HepG2 (cell line): ENCODE data around the gene IFNL1. TPM values are rescaled to one million over a fixed set of nuclear protein-coding genes. Genes with fewer than 3 reads are reported as not detected.
A peak's percentile ranks its signal among the peaks of the same experiment; 100 is the strongest.

Source experiments
- BRF2 ChIP-seq: sonication (generic); formaldehyde crosslinking; IDR thresholded peaks from 2 replicates; pipeline ENCODE4 v1.8.1; 2022; ENCODE audit warnings: mild to moderate bottlenecking, missing genetic modification reagents
- CREM ChIP-seq, 2 experiments: sonication (generic) in 1 of 2; formaldehyde crosslinking in 1 of 2; IDR thresholded peaks; 2 replicates each; pipeline versions ENCODE4 v1.4.0 to v1.6.1; 2016 to 2020; ENCODE audit warnings: antibody characterized with exemption in 1 of 2, mild to moderate bottlenecking in 1 of 2, missing genetic modification reagents in 1 of 2
- EED ChIP-seq: sonication (generic); formaldehyde crosslinking; IDR thresholded peaks from 2 replicates; pipeline ENCODE4 v1.5.0; 2020; ENCODE audit warnings: mild to moderate bottlenecking, missing genetic modification reagents
- FOXA1 ChIP-seq, 2 experiments: fragments of 450-650 bp in 1 of 2; sonication (generic) in 1 of 2; formaldehyde crosslinking in 1 of 2; IDR thresholded peaks; 2 replicates each; pipeline versions ENCODE4 v1.4.0 to v1.6.1; 2016 to 2020; ENCODE audit warnings: missing genetic modification reagents in 1 of 2
- HNRNPK ChIP-seq: fragments of 200-400 bp; formaldehyde crosslinking; IDR thresholded peaks from 2 replicates; pipeline ENCODE4 v1.6.1; 2018; ENCODE audit warnings: low read length, low read depth, moderate library complexity, mild to moderate bottlenecking; ENCODE audit not compliant: poor library complexity, severe bottlenecking
- IKZF5 ChIP-seq: IDR thresholded peaks from 2 replicates; pipeline ENCODE4 v1.6.1; 2018; ENCODE audit warnings: missing genetic modification reagents, mild to moderate bottlenecking, missing compliant biosample characterization
- LCORL ChIP-seq, 2 experiments: fragments of 450-650 bp in 1 of 2; sonication (generic) in 1 of 2; formaldehyde crosslinking in 1 of 2; IDR thresholded peaks; 2 replicates each; pipeline versions ENCODE4 v1.5.0 to v1.6.1; 2017 to 2020; ENCODE audit warnings: antibody characterized with exemption in 1 of 2, missing genetic modification reagents in 1 of 2
- MLX ChIP-seq: IDR thresholded peaks from 2 replicates; pipeline ENCODE4 v1.6.1; 2016
- NCOA1 ChIP-seq: sonication (generic); formaldehyde crosslinking; IDR thresholded peaks from 2 replicates; pipeline ENCODE4 v1.9.0; 2021; ENCODE audit warnings: missing genetic modification reagents
- RARG ChIP-seq: sonication (generic); formaldehyde crosslinking; IDR thresholded peaks from 2 replicates; pipeline ENCODE4 v1.4.0; 2020; ENCODE audit warnings: low read depth, mild to moderate bottlenecking, missing genetic modification reagents
- RELA ChIP-seq: sonication (generic); formaldehyde crosslinking; IDR thresholded peaks from 2 replicates; pipeline ENCODE4 v1.4.0; 2020; ENCODE audit warnings: missing genetic modification reagents
- STAG1 ChIP-seq: sonication (generic); formaldehyde crosslinking; IDR thresholded peaks from 2 replicates; pipeline ENCODE4 v1.4.0; 2020; ENCODE audit warnings: missing genetic modification reagents
- ZBTB34 ChIP-seq: sonication (generic); formaldehyde crosslinking; IDR thresholded peaks from 2 replicates; pipeline ENCODE4 v1.8.0; 2022; ENCODE audit warnings: mild to moderate bottlenecking, missing genetic modification reagents
- ZNF275 ChIP-seq: sonication (generic); formaldehyde crosslinking; IDR thresholded peaks from 2 replicates; pipeline ENCODE4 v1.8.0; 2022; ENCODE audit warnings: missing genetic modification reagents, mild to moderate bottlenecking, inconsistent platforms, borderline replicate concordance
- ZNF354B ChIP-seq: sonication (generic); formaldehyde crosslinking; IDR thresholded peaks from 2 replicates; pipeline ENCODE4 v1.8.0; 2022; ENCODE audit warnings: mild to moderate bottlenecking, missing genetic modification reagents
- ZNF446 ChIP-seq: sonication (generic); formaldehyde crosslinking; IDR thresholded peaks from 2 replicates; pipeline ENCODE4 v1.5.0; 2020; ENCODE audit warnings: mild to moderate bottlenecking, missing genetic modification reagents
- ZNF468 ChIP-seq: sonication (generic); formaldehyde crosslinking; IDR thresholded peaks from 2 replicates; pipeline ENCODE4 v1.8.0; 2022; ENCODE audit warnings: mild to moderate bottlenecking, moderate library complexity, missing genetic modification reagents
- ZNF503 ChIP-seq: sonication (generic); formaldehyde crosslinking; IDR thresholded peaks from 2 replicates; pipeline ENCODE4 v1.4.0; 2020; ENCODE audit warnings: missing genetic modification reagents
- ZNF660 ChIP-seq: sonication (generic); formaldehyde crosslinking; IDR thresholded peaks from 2 replicates; pipeline ENCODE4 v1.5.1; 2020; ENCODE audit warnings: mild to moderate bottlenecking, low read depth, missing genetic modification reagents, borderline replicate concordance
- ZNF746 ChIP-seq: sonication (generic); formaldehyde crosslinking; IDR thresholded peaks from 2 replicates; pipeline ENCODE4 v1.8.0; 2022; ENCODE audit warnings: mild to moderate bottlenecking, missing genetic modification reagents
- polyA plus RNA-seq, 8 experiments: library from polyadenylated mRNA; depleted of rRNA in 3 of 8; stranded (reverse) in 7 of 8; unstranded in 1 of 8; fragments of >200 nt; fragmentation: Illumina TruSeq in 4 of 8; extraction: Trizol in 4 of 8; gene quantifications; 2 replicates each; pipeline versions ENCODE4 v1.2.1 to v1.2.3, GENCODE V29; 2011 to 2016; ENCODE audit warnings: low read depth in 4 of 8, missing spikeins in 1 of 8, mixed read lengths in 1 of 8; ENCODE audit not compliant: insufficient read depth in 1 of 8
- total RNA-seq, 5 experiments: library from RNA; depleted of rRNA; stranded (reverse); fragments of >200 nt; fragmentation: Illumina TruSeq; extraction: Trizol; gene quantifications; 2 replicates each; pipeline ENCODE4 v1.2.3, GENCODE V29; 2016; ENCODE audit warnings: low read depth in 1 of 5

Gene IFNL1
- total and polyA plus RNA-seq, 2 of the 13 experiments (the other 11 are each of a cell fraction or from before 2014, with no cell fraction given) = not detected

- TF ChIP-seq RELA (CRISPR knock-in tag) (no peak), ZNF746 (CRISPR knock-in tag) (0 out of 2 replicates have a peak, but pooled peaks have one; percentile 31), STAG1 (CRISPR knock-in tag) (peak; percentile 34), ZNF503 (CRISPR knock-in tag) (no peak), ZNF468 (no peak), FOXA1 (IDR thresholded peaks at IDR 0.05) (no peak), FOXA1 (CRISPR knock-in tag; IDR thresholded peaks at IDR 0.05) (no peak; the same call in 1 of the 2 replicates), BRF2 (CRISPR knock-in tag) (no peak), ZBTB34 (CRISPR knock-in tag) (no peak), LCORL (IDR thresholded peaks at IDR 0.05) (no peak), LCORL (CRISPR knock-in tag; IDR thresholded peaks at IDR 0.05) (peak; percentile 76; the same call in 1 of the 2 replicates), ZNF354B (CRISPR knock-in tag) (no peak), IKZF5 (CRISPR knock-in tag) (peak; percentile 89), ZNF660 (CRISPR knock-in tag) (no peak), MLX (CRISPR knock-in tag) (no peak), NCOA1 (CRISPR knock-in tag) (no peak), HNRNPK (peak; percentile 32), CREM (IDR thresholded peaks at IDR 0.05) (peak; percentile 58), CREM (CRISPR knock-in tag; IDR thresholded peaks at IDR 0.05) (no peak), ZNF275 (CRISPR knock-in tag) (no peak), ZNF446 (no peak), RARG (CRISPR knock-in tag) (no peak), EED (CRISPR knock-in tag) (no peak)
Measured at GRCh38 chr19:39341719-39342604, 45.8 kb downstream of the IFNL1 start, which contains the start of gene SAMD4B (continued).
